HG03521 (cell line): ENCODE measurements around the gene SUSD2.
"Not testable (repeated sequence)": the region's sequence is repeated elsewhere in the genome, so short reads cannot be mapped to it uniquely, and the experiment has no call there.

Experiments used
- ATAC-seq: cut with Tn5 transposase; IDR thresholded peaks from one replicate; pipeline ENCODE4 v1.9.1; 2021; ENCODE audit warnings: mild to moderate bottlenecking, moderate library complexity; ENCODE audit not compliant: unreplicated experiment

The SUSD2 gene

DNA sequence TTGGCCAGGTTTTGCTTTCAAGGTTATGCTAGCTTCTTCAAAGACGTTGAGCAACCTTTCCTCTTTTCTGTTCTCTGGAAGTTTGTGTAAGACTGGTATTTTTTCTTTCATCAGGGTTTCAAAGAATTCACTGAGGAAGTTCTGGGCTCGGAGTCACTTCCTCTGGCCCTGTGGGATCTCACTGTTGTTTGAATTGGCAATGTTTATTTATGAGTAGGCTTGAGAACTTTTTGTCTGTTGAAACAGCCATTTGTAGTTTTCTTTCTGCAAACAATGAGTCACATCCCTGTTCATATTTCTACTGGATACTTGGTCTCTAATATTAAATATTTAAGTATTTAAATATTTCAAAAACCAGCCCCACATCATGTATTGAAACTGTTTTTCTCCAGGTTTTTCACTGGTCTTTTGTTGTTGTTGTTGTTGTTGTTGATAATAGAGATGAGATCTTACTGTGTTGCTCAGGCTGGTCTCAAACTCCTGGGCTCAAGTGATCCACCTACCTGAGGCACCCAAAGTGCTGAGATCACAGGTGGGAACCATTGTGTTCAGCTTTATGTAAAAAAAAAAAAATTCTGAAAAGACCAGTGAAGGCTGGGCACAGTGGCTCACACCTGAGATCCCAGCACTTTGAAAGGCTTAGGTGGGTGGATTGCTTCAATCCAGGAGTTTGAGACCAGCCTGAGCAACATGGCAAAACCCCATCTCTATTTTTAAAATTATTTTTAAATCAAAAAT is 26.9 kb downstream of the SUSD2 start:
- no peak for ATAC-seq

DNA sequence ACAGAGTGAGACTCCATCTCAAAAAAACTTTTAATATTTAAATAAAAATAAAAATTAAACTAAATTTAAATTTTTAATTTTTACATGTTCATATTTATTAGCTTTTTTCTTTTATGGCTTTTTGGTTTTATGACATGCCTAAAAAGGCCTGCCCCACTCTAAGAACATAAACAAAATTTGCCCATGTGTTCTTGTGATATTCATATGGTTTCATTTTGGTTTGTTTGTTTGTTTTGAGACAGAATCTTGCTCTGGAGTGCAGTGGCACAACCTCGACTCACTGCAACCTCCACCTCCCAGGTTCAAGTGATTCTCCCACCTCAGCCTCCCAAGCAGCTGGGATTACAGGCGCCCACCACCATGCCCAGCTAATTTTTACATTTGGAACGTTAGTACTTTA is 27.7 kb downstream of the SUSD2 start:
- no peak for ATAC-seq

DNA sequence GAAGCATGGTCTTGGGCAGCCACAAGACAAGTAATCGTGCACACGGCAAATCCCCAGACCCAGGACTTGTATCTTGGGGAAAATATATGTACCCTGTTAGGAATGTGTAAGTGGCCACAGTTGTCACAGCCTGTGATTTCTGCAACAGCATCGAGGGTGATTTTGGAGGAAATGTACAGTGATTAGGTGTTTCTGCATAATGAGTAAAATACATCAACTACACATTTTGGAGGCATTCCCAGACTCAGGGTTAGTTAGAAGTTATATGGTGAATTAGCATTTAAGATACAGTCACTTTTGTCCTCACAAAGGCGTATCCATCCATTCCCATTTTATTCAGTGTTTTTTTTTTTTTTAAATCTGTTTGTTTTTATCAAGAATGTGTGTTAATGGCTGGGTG is 28.4 kb downstream of the SUSD2 start:
- ATAC-seq = no peak

DNA sequence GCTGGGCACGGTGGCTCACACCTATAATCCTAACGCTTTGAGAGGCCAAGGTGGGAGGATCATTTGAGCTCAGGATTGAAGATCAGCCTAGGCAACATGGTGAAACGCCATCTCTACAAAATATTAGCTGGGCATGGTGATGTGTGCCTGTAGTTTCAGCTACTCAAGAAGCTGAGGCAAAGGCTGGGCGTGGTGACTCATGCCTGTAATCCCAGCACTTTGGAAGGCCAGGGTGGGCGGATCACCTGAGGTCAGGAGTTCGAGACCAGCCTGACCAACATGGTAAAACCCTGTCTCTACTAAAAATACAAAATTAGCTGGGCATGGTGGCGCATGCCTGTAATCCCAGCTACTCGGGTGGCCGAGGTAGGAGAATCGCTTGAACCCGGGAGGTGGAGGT is 29.1 kb downstream of the SUSD2 start:
- not testable (repeated sequence) for ATAC-seq

DNA sequence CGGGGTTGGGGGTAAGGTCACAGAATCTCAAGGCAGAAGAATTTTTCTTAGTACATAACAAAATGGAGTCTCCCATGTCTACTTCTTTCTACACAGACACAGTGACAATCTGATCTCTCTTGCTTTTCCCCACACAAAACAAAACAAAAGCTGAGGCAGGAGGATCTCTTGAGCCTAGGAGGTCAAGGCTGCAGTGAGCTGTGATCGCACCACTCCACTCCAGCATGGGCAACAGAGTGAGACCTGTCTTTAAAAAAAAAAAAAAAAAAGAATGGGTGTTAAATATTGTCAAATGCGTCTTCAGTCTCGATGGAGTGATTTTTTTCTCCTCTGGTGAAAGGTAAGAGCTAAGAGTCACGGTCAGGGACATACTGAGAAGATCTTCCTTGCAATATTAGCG is 30.4 kb downstream of the SUSD2 start:
- ATAC-seq = not testable (repeated sequence)

DNA sequence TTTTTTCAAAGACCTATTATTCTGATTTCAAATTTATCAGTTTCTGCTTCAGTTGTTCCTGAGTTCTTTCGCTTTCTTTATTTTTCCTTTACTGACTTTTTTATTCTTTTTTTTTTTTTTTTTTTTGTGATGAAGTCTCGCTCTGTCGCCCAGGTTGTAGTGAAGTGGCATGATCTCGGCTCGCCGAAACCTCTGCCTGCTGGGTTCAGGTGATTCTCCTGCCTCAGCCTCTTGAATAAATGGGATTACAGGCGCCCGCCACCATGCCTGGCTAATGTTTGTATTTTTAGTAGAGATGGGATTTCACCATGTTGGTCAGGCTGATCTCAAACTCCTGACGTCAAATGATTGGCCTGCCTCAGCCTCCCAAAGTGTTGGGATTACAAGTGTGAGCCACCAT is 31.8 kb downstream of the SUSD2 start:
- ATAC-seq = not testable (repeated sequence)

DNA sequence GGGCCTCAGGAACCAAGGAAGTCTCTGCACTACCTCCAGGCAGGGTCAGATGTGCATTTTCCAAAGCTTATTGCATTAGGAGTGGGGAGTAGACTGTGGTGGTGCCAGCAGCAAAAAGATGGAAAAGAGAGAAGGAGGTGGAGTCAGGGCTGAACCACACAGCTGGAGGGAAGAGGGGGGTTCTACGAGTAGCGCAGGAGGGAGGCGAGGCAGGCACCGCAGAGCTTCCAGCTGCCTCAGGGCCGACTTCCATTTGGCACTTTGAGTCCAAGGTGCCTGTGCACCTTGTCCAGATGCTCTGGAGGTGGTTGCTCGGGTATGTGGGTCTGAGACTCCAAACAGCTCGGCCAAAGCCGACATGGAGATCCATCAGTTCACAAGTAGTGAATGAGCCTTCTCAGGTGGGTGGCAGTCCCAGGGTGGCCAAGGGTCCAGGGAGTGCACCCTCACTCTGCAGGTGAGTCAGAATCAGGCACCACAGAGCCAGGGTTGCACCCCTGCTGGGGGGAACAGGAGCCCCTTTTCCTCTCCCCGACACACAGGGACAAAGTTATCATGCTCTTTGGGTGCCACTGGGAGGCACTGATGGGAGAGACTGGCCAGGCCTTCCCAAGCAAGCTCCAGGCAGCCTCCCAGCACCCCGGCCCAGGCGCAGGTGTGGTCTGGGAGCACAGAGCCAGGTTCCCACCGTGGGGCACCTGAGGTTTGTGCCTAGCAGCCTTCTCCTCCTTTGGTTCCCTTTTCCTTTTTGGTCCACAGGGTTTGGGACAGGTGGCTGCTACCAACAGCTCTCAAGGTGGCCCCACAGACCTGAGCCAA is 33.4 kb downstream of the SUSD2 start:
- no peak for ATAC-seq

DNA sequence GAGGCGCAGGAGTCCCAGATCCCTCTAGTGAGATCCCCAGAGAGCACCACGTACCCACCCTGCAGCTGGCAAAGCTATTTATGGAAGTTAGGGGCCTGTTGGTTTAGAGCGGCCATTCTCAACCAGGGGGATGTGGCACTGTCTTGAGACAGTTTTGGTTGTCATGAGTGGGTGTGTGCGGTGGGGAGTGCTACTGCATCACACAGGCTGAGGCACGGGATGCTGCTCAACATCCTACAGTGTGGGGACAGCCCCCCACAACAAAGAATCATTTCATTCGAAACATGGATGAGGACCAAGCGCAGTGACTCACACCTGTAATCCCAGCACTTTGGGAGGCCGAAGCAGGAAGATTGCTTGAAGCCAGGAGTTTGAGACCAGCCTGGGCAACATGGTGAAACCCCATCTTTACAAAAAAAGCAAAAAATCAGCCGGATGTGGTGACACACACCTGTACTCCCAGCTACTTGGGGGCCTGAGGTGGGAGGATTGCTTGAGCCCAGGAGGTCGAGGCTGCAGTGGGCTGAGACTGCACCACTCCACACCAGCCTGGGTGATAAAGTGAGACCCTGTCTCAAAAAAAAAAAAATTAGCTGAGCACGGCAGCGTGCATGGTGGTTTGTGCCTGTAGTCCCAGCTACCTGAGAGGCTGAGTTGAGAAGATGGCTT is 35.4 kb downstream of the SUSD2 start:
- no peak for ATAC-seq

DNA sequence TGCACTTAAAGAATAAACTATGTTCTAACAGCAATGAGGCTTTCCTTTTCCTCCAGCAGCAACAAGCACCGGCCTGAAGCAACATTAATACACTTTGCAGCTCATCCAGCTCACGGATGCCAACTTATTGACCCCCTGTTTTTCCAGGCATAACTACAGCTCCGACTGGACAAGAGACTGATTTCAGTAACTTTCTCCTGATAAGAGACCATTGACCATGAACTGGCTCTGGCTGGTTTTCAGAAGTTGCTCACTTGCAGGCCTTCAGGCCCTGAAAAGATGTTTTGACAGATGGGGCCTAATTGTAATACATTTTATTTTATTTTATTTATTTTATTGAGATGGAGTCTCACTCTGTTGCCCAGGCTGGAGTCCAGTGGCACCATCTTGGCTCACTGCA is 36.1 kb downstream of the SUSD2 start:
- ATAC-seq = no peak

DNA sequence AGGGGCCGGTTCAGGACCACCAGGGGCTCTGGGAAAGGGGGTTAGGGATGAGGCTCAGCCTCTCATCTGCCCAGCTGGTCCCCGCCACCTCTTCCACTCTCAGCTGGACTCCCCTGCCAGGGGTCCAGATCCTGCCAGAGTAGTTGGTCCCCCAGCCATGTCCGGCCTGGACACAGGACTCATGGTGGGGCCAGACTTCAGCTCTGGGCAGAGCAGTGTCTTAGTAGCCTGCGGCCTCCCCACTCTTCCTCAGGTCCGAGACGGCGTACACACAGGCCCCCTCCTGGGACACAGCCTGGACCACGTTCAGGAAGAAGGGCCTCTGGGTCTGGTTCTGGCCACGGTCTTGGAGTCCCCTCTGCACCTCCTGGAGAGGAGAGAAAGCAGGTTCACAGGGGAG is 38.5 kb downstream of the SUSD2 start:
- ATAC-seq = no peak

DNA sequence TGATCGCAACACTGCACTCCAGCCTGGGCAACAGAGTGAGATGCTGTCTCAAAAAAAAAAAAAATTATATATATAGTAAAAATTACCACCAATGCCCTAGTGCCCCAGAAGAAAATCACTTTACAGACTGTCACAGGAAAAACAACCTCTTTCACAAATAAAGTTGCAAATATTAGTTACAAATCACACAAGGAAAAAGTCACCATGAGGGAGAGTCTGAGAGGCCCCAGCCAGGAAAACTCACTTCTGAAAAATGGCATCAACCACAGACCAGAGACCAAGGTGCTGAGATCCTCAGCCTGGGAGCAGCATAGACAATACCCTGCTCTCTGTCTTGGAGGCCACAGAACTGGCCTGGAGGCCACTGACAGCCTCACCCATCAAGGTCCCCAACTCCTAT is 43.2 kb downstream of the SUSD2 start:
- ATAC-seq = no peak

DNA sequence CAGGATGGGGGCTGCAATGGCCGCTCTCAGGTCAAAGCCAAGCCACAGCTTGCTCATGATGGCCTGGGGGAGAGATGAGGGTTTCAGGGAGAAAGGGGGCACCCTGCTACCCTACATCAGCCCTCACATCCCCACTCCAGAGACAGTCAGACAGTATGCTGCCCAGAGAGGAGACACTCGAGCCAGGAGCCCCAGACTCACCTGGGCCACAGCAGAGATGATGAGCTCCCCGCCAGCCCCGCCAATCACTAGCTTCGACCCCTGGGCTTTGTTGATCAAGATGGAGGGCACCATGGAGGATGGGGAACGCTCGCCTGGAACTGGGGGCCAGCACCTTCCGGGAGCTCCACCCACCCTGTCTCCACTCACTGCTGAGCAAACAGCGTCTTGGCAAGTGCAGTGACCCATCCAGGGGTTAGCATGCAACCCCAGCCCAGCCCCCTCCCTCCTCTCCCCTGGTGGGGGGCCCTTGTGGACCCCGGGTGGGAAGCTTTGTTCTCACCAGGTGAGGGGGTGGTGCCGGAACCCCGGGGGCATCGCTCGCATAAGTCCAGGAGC is 43.8 kb downstream of the SUSD2 start:
- no peak for ATAC-seq

DNA sequence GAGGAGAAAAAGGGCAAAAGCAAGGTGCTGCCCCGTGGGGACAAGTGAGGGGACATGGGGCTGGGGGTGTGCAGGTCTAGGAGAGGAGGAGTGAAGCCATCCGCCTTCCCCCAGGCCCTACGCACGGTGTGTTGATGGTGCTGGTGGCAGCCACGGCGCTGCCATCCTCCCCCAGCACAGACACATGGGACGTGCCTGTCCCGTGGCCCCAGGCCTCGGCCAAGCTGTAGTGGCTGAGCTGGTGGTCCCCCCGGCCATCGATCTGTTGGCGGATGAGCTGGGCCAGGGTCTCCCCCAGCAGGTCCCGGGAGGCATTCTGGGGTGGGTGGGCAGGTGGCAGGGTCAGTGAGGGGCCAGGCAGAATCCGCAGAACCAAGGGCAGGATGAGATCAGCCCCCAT is 44.7 kb downstream of the SUSD2 start:
- no peak for ATAC-seq

DNA sequence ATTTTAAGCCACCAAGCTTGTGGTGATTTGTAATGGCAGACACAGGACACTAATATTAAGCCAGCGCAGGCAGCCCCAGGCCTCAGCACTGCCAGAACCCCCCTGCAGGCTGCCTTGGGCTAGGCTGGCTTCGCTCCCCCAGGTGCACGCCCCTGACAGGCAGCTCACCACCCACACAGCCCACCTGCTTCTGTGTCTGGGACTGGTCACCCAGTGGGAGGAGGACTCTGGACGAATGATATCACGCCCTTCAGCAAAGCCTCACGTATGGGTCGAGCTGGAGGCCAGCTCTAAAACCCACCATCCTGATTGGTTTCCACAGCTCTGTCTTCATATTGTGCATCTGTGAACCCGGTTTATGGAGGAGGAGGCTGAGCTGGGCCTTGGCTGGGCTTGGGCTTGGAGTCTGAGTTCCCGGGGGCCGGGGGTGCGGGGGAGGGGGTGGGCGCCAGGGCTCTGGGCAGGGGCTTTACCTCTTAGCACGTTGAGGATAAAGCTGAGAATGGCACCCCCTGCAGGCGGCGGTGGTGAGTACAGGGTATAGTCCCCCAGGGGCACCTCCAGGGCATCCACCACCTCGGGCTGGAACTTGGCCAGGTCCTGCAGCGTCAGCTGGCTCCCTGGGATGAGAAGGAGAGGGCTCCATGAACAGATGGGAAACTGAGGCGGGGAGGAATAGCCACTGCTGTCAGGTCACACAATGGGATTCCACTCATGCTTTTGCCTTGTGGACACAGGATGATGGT is 49.8 kb downstream of the SUSD2 start:
- no peak for ATAC-seq

DNA sequence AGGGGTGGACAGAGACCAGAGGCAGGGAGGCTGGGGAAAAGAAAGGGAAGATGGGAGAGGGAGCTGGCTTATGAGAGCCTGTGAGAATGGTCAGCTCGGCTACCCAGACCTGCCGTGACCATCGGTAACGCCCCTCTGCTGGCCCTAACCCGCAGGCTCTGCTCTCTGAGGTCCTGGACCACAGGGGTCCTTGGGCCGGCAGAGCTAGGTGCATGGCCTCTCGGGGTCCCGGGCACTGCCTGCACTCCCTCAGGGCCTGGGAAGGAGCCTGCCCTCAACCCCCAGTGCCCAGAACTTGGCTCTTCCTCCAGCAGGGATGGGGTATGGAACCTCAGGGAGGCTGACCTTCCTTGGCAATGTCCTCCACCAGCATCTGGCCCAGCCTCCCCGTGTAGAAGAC is 50.4 kb downstream of the SUSD2 start:
- ATAC-seq = no peak

DNA sequence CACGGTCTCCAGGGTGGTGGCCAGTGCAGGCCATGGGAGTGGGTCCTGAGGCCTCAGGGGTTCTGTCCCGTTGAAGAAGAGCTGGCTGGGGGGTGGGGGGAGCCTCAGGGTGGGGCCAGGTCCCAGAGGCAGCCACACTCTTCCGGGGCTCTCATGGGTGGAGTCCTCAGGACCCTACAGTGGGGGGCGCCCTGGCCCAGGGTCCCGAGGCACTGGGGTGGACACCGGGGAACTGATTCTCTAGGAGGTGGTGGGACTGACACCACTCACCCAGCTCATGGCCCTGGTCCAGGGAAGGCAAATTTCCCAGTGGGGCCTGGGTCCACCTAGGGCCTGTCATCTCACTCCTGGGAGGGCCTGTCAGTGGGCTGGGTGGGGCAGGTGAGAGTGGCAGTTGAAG is 50.8 kb downstream of the SUSD2 start:
- no peak for ATAC-seq

DNA sequence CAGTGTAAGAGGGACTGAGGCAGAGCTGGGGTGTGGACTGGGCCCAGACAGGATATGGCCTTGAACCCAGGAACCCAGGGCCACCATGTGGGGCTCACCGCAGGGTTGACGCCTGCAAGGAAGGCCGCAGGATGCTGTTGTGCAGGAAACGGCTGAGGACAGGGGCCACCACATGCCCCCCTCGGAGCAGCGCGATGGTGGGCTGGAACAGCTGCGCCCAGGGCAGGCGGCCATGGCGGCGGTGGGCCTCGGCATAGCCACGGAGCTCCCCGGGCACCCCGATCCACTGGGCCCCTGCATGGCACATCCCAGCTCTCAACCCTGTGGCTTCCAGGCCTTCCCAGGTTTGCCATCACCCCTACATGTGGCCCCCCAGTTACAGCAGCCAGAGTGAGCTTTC is 51.4 kb downstream of the SUSD2 start:
- no peak for ATAC-seq

DNA sequence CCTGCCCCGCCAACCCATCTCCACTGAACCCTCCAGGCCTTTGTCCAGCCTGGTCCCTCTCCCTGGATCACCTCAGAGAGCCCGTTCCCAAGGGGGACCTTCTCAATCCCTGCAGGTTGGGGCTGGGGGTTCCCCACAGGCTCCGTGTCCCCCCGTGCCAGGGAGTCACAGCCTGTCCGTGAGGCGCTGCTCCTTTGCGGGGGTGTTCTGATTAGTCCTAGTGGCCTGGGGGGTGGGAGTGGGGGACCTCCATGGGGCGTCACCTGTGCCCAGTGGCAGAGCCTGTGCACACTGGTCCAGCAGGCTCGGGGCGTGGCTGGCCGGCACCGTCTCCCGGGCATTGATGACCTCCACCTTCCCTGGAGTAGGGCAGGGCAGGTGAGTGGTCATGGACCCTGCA is 51.9 kb downstream of the SUSD2 start:
- no peak for ATAC-seq

DNA sequence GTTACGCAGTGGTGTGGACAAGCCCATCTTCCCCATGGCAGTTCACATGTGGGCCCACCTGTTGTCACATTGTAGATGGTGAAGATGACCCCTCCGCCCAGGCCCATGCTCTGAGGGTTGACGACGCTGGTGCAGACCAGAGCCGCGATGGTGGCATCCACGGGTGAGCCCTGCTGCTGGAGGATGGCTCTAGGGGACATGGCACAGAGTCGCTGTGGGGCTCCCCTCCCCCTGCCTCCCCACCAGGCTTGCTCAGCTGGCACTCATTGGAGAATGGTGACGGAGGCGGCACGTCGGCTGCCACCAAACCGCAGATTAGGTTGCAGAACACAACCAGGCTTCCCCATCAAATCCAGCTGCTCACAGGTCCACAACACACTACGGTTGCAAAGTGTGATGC is 52.5 kb downstream of the SUSD2 start:
- no peak for ATAC-seq

DNA sequence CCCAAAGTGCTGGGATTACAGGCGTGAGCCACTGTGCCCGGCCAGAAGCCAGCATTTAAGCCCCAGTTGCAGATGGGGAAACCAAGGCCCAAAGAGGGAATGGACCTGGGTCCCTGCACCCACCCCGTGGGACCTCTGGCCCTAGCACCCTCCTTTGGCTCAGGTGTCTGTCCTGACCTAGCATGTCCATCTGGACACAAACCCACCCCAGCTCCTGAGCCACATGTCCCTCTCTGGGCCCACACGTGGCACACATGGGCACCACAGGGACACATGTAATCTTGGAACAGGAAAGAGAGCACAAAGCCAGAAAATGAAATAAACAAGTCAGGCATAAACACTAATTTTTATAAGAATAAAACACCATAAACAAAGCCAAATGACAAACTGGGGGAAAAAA is 54.0 kb downstream of the SUSD2 start:
- no peak for ATAC-seq

DNA sequence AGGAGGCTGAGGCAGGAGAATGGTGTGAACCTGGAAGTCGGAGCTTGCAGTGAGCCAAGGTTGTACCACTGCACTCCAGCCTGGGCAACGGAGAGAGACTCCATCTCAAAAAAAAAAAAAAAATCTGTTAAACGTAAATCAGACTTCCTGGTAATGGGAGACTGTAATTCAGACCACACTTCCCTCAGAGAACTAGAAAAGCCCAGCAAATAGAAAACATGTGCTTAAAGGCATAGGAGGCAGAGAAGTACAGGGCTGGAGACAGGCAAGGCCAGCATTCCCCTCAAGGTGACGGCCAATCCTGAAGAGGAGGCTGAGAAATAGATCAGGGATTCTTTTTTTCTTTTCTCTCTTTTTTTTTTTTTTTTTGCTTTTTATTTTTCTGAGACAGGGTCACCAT is 55.4 kb downstream of the SUSD2 start:
- ATAC-seq = no peak
